Measurements from ENCODE around the gene COL1A2.

COL1A2 gene

GRCh38 chr7:94417306-94417705 is 22.6 kb downstream of the COL1A2 start:
- H3K4me3 ChIP-seq (ENCODE audit: low read length in 2 of 2), result no peak overlapping the region
- H3K36me3 ChIP-seq (ENCODE audit: control insufficient read depth in 2 of 2, insufficient read depth in 2 of 2, low read length in 2 of 2), result peaks cover 3 to 6% of the 10 kb centered on the region in 2 donors
- no peak overlapping the region for H3K9ac ChIP-seq (ENCODE audit: low read depth in 1 of 2, low read length in 2 of 2)
- no peaks in the 10 kb centered on the region for H3K9me3 ChIP-seq (ENCODE audit: control insufficient read depth in 2 of 2, low read length in 2 of 2)
- H3K27ac ChIP-seq (ENCODE audit: low read depth in 2 of 2, low read length in 2 of 2), result no peak overlapping the region
- no peaks in the 10 kb centered on the region for H3K4me1 ChIP-seq (ENCODE audit: control insufficient read depth in 2 of 2, insufficient read depth in 2 of 2, low read length in 2 of 2)
- no peaks in the 10 kb centered on the region for H3K27me3 ChIP-seq (ENCODE audit: control insufficient read depth in 2 of 2, insufficient read depth in 2 of 2, low read length in 2 of 2)

GRCh38 chr7:94417901-94418300 is 23.2 kb downstream of the COL1A2 start:
- Histone ChIP-seq H3K9ac (ENCODE audit: low read depth in 1 of 2, low read length in 2 of 2) (no peak overlapping the region), H3K9me3 (ENCODE audit: control insufficient read depth in 2 of 2, low read length in 2 of 2) (no peaks in the 10 kb centered on the region), H3K27ac (ENCODE audit: low read depth in 2 of 2, low read length in 2 of 2) (no peak overlapping the region), H3K36me3 (ENCODE audit: control insufficient read depth in 2 of 2, insufficient read depth in 2 of 2, low read length in 2 of 2) (peaks cover 3 to 6% of the 10 kb centered on the region in 2 donors), H3K4me1 (ENCODE audit: control insufficient read depth in 2 of 2, insufficient read depth in 2 of 2, low read length in 2 of 2) (no peaks in the 10 kb centered on the region), H3K4me3 (ENCODE audit: low read length in 2 of 2) (no peak overlapping the region), H3K27me3 (ENCODE audit: control insufficient read depth in 2 of 2, insufficient read depth in 2 of 2, low read length in 2 of 2) (no peaks in the 10 kb centered on the region)

GRCh38 chr7:94418851-94419250 is 24.2 kb downstream of the COL1A2 start:
- no peak overlapping the region for H3K27ac ChIP-seq (ENCODE audit: low read depth in 2 of 2, low read length in 2 of 2)
- H3K27me3 ChIP-seq (ENCODE audit: control insufficient read depth in 2 of 2, insufficient read depth in 2 of 2, low read length in 2 of 2), result no peaks in the 10 kb centered on the region
- H3K36me3 ChIP-seq (ENCODE audit: control insufficient read depth in 2 of 2, insufficient read depth in 2 of 2, low read length in 2 of 2), result peaks cover 3 to 6% of the 10 kb centered on the region in 2 donors
- no peak overlapping the region for H3K9ac ChIP-seq (ENCODE audit: low read depth in 1 of 2, low read length in 2 of 2)
- H3K4me3 ChIP-seq (ENCODE audit: low read length in 2 of 2), result no peak overlapping the region
- no peaks in the 10 kb centered on the region for H3K4me1 ChIP-seq (ENCODE audit: control insufficient read depth in 2 of 2, insufficient read depth in 2 of 2, low read length in 2 of 2)
- H3K9me3 ChIP-seq (ENCODE audit: control insufficient read depth in 2 of 2, low read length in 2 of 2), result no peaks in the 10 kb centered on the region

GRCh38 chr7:94420328-94420727 is 25.6 kb downstream of the COL1A2 start:
- H3K9me3 ChIP-seq (ENCODE audit: control insufficient read depth in 2 of 2, low read length in 2 of 2), result no peaks in the 10 kb centered on the region
- H3K36me3 ChIP-seq (ENCODE audit: control insufficient read depth in 2 of 2, insufficient read depth in 2 of 2, low read length in 2 of 2), result peaks cover 6 to 7% of the 10 kb centered on the region in 2 donors
- no peak overlapping the region for H3K4me3 ChIP-seq (ENCODE audit: low read length in 2 of 2)
- H3K4me1 ChIP-seq (ENCODE audit: control insufficient read depth in 2 of 2, insufficient read depth in 2 of 2, low read length in 2 of 2), result no peaks in the 10 kb centered on the region
- no peaks in the 10 kb centered on the region for H3K27me3 ChIP-seq (ENCODE audit: control insufficient read depth in 2 of 2, insufficient read depth in 2 of 2, low read length in 2 of 2)
- H3K27ac ChIP-seq (ENCODE audit: low read depth in 2 of 2, low read length in 2 of 2), result no peak overlapping the region
- H3K9ac ChIP-seq (ENCODE audit: low read depth in 1 of 2, low read length in 2 of 2), result no peak overlapping the region

GRCh38 chr7:94421681-94422080 is 27.0 kb downstream of the COL1A2 start:
- no peaks in the 10 kb centered on the region for H3K4me1 ChIP-seq (ENCODE audit: control insufficient read depth in 2 of 2, insufficient read depth in 2 of 2, low read length in 2 of 2)
- no peaks in the 10 kb centered on the region for H3K27me3 ChIP-seq (ENCODE audit: control insufficient read depth in 2 of 2, insufficient read depth in 2 of 2, low read length in 2 of 2)
- H3K27ac ChIP-seq (ENCODE audit: low read depth in 2 of 2, low read length in 2 of 2), result no peak overlapping the region
- no peaks in the 10 kb centered on the region for H3K9me3 ChIP-seq (ENCODE audit: control insufficient read depth in 2 of 2, low read length in 2 of 2)
- no peak overlapping the region for H3K9ac ChIP-seq (ENCODE audit: low read depth in 1 of 2, low read length in 2 of 2)
- H3K36me3 ChIP-seq (ENCODE audit: control insufficient read depth in 2 of 2, insufficient read depth in 2 of 2, low read length in 2 of 2), result peaks cover 0 to 7% of the 10 kb centered on the region in 2 donors
- no peak overlapping the region for H3K4me3 ChIP-seq (ENCODE audit: low read length in 2 of 2)

- Histone ChIP-seq H3K9ac (ENCODE audit: low read depth in 1 of 2, low read length in 2 of 2) (no peak overlapping the region), H3K9me3 (ENCODE audit: control insufficient read depth in 2 of 2, low read length in 2 of 2) (no peaks in the 10 kb centered on the region), H3K4me3 (ENCODE audit: low read length in 2 of 2) (no peak overlapping the region), H3K36me3 (ENCODE audit: control insufficient read depth in 2 of 2, insufficient read depth in 2 of 2, low read length in 2 of 2) (peaks cover 0 to 7% of the 10 kb centered on the region in 2 donors), H3K27me3 (ENCODE audit: control insufficient read depth in 2 of 2, insufficient read depth in 2 of 2, low read length in 2 of 2) (no peaks in the 10 kb centered on the region), H3K4me1 (ENCODE audit: control insufficient read depth in 2 of 2, insufficient read depth in 2 of 2, low read length in 2 of 2) (no peaks in the 10 kb centered on the region), H3K27ac (ENCODE audit: low read depth in 2 of 2, low read length in 2 of 2) (no peak overlapping the region)
Measured at GRCh38 chr7:94422136-94422535, 27.4 kb downstream of the COL1A2 start.

- Histone ChIP-seq H3K9ac (ENCODE audit: low read depth in 1 of 2, low read length in 2 of 2) (no peak overlapping the region), H3K9me3 (ENCODE audit: control insufficient read depth in 2 of 2, low read length in 2 of 2) (no peaks in the 10 kb centered on the region), H3K36me3 (ENCODE audit: control insufficient read depth in 2 of 2, insufficient read depth in 2 of 2, low read length in 2 of 2) (peaks cover 0 to 7% of the 10 kb centered on the region in 2 donors), H3K4me3 (ENCODE audit: low read length in 2 of 2) (no peak overlapping the region), H3K27ac (ENCODE audit: low read depth in 2 of 2, low read length in 2 of 2) (no peak overlapping the region), H3K27me3 (ENCODE audit: control insufficient read depth in 2 of 2, insufficient read depth in 2 of 2, low read length in 2 of 2) (no peaks in the 10 kb centered on the region), H3K4me1 (ENCODE audit: control insufficient read depth in 2 of 2, insufficient read depth in 2 of 2, low read length in 2 of 2) (no peaks in the 10 kb centered on the region)
Measured at GRCh38 chr7:94422827-94423460, 28.2 kb downstream of the COL1A2 start.

GRCh38 chr7:94423863-94424735 is 29.4 kb downstream of the COL1A2 start:
- Histone ChIP-seq H3K36me3 (ENCODE audit: control insufficient read depth in 2 of 2, insufficient read depth in 2 of 2, low read length in 2 of 2) (peaks cover 0 to 7% of the 10 kb centered on the region in 2 donors), H3K27ac (ENCODE audit: low read depth in 2 of 2, low read length in 2 of 2) (no peak overlapping the region), H3K27me3 (ENCODE audit: control insufficient read depth in 2 of 2, insufficient read depth in 2 of 2, low read length in 2 of 2) (no peaks in the 10 kb centered on the region), H3K4me1 (ENCODE audit: control insufficient read depth in 2 of 2, insufficient read depth in 2 of 2, low read length in 2 of 2) (no peaks in the 10 kb centered on the region), H3K9ac (ENCODE audit: low read depth in 1 of 2, low read length in 2 of 2) (no peak overlapping the region), H3K4me3 (ENCODE audit: low read length in 2 of 2) (no peak overlapping the region), H3K9me3 (ENCODE audit: control insufficient read depth in 2 of 2, low read length in 2 of 2) (no peaks in the 10 kb centered on the region)

- no peaks in the 10 kb centered on the region for H3K27me3 ChIP-seq (ENCODE audit: control insufficient read depth in 2 of 2, insufficient read depth in 2 of 2, low read length in 2 of 2)
- H3K4me1 ChIP-seq (ENCODE audit: control insufficient read depth in 2 of 2, insufficient read depth in 2 of 2, low read length in 2 of 2), result no peaks in the 10 kb centered on the region
- no peaks in the 10 kb centered on the region for H3K9me3 ChIP-seq (ENCODE audit: control insufficient read depth in 2 of 2, low read length in 2 of 2)
- H3K36me3 ChIP-seq (ENCODE audit: control insufficient read depth in 2 of 2, insufficient read depth in 2 of 2, low read length in 2 of 2), result peaks cover 0 to 7% of the 10 kb centered on the region in 2 donors
- H3K9ac ChIP-seq (ENCODE audit: low read depth in 1 of 2, low read length in 2 of 2), result no peak overlapping the region
- H3K27ac ChIP-seq (ENCODE audit: low read depth in 2 of 2, low read length in 2 of 2), result no peak overlapping the region
- H3K4me3 ChIP-seq (ENCODE audit: low read length in 2 of 2), result no peak overlapping the region
Measured at GRCh38 chr7:94425546-94425945, 30.9 kb downstream of the COL1A2 start.
